NCI-H2029 treated with DMSO at 0.1 percent for 48 hours (cell line): ENCODE measurements around the gene MUS81.
A peak's percentile ranks its signal among the peaks of the same experiment; 100 is the strongest.
"Not testable (repeated sequence)": the region's sequence is repeated elsewhere in the genome, so short reads cannot be mapped to it uniquely, and the experiment has no call there.

Source experiments
- DNase-seq: peaks from one replicate; lab custom pipeline; 2025; lab: John Stamatoyannopoulos, UW

Gene MUS81

DNA sequence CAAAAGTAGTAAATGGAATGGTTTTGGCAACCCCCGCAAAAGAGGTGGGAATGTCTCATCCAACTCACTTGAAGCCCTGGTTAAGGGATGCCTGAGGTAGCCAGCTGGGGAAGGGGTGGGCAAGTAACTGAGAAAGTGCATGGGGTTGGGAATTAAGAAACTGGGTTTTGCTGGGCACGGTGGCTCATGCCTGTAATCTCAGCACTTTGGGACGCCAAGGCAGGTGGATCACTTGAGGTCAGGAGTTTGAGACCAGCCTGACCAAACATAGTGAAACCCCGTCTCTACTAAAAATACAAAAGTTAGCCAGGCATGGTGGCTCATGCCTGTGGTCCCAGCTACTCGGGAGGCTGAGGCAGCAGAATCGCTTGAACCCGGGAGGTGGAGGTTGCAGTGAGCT, 11.5 kb upstream of the MUS81 start:
- not testable (repeated sequence) for DNase-seq

DNA sequence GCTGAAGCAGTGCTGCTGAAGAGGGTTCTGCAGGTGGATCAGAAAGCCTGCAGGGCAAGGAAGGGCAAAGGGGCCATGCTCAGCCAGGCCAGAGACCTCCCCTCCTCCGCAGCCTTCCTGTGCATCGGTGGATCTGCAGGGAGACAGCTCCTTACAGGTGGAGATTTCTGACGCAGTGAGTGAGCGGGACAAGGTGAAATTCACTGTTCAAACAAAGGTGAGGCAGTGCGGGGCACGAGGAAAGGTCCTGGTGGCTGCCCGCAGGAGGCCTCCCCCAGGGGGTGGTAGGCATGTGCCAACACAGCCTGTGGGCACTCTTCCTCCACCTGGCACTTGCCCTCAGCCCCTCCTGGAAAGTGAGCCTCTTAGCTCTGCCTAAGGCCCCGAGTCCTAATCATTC, 10.9 kb upstream of the MUS81 start:
- no peak for DNase-seq

DNA sequence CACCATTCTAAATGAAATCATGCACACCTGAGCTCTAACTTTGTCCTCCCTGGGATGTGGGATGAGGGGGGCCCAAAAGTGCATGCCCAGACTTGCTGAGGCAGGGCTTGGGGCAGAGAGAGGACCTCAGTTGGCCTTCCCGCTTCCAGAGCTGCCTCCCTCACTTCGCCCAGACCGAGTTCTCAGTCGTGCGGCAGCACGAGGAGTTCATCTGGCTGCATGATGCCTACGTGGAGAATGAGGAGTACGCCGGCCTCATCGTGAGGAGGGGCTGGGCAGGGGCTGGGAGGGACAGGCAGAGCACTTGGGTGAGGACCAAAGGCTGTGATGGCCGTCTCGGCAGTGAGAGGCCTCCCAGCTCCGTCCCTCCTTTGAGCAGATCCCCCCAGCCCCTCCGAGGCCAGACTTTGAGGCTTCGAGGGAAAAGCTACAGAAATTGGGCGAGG, 10.4 kb upstream of the MUS81 start:
- no peak for DNase-seq

DNA sequence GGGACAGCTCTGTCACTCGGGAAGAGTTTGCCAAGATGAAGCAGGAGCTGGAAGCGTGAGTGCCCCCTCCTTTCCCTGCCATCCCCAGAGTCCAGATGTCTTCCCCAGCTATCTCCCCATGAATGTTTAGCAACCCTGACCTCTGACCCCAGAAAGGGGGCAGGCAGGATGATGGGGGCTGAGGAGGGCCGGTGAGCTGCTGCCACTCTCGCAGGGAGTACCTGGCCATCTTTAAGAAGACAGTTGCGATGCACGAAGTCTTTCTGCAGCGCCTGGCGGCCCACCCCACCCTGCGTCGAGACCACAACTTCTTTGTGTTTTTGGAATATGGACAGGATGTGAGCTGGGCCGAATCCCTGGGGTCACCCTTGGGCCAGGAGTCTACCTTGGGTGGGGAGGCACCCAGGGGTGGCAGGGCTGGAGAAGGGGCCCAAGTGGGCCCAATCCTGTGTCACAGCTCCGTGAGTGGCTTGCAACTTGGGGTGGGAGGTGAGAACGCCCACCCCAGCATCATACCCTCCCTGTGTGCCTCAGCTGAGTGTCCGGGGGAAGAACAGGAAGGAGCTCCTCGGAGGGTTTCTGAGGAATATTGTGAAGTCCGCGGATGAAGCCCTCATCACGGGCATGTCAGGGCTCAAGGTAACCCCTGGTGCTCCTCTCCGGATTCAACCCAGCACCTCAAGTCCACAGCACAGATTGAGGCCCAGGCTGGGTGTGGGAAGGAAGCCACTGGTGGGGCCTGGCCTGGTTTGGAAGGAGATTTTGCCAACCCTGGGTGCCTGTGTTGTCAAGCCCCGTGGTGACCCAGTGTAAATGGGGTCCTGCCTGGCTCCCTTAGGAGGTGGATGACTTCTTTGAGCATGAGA, 9.8 kb upstream of the MUS81 start:
- DNase-seq = no peak

DNA sequence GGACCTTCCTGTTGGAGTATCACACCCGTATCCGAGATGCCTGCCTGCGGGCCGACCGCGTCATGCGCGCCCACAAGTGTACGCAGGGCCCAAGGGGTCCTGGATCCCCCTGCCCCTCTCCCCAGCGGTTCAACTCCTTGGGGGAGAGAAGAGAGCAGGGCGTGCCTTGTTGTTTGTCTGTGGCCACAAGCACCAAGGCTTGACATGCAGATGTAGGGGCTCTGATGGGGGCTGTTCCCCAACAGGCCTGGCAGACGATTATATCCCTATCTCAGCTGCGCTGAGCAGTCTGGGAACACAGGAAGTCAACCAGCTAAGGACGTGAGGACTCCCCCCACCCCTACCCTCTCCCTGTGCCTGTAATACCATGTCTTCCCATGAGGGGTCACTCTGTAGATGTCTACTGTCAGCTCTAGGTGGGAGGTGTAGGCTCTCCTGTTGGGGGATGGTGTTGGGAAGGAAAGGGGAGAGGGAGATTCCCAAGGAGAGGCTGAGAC, 9.1 kb upstream of the MUS81 start:
- DNase-seq = no peak

DNA sequence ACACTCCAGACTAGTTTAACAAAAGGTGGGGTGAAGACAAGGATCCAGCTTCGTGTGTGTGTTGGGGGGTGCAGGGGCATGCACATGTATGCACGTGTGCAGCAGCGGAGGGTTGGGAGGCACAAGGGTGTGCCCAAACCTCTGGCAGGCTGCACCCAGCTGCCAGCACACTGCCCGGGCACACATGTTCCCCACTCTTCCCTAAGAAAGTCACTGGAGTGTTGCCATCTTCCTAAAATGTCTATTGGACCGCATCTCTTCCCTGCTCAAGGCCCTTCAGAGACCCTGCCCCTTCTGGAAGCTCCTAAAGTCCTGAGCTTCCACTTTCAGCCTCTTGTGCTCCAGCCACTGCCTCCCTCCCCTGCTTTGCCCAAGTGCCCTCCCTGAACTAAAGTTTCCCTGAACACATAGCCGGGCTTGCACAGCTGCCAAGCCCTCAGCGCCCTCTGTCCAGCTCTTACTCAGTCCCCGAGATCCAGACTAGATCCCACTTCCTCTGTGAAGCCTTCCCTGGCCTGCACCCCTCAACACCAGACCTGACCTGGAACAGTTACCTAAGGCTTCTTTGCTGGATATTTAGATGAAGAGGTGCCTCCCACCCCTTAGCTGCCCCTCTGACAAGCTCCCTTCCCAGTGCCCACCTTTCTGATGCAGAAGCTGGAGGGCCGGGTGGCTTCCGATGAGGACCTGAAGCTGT, 8.3 kb upstream of the MUS81 start:
- DNase-seq = no peak

DNA sequence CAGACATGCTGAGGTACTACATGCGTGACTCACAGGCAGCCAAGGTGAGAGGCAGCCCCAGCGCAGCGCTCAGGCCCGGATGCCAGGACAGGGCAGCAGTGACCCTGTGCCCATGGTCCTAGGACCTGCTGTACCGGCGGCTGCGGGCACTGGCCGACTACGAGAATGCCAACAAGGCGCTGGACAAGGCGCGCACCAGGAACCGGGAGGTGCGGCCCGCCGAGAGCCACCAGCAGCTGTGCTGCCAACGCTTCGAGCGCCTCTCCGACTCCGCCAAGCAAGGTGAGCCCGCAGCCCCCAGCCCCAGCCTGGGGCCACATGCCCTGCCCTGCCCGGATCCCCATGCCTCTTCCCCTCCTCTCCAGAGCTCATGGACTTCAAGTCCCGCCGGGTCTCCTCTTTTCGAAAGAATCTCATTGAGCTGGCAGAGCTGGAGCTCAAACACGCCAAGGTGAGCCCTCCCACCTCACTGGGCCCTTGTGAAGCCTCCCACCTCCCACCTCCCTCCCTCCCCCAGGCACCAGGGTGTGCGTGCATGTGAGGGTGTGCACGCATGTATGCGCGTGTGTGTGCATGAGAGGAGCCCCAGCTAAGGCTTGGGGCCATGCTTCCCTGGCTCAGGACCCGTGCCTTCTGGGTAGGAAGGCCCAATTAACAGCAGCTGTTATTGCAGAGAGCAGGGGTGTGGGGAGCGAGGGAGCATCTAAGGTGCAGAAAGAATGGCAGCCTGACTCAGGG, 7.6 kb upstream of the MUS81 start:
- DNase-seq = no peak

DNA sequence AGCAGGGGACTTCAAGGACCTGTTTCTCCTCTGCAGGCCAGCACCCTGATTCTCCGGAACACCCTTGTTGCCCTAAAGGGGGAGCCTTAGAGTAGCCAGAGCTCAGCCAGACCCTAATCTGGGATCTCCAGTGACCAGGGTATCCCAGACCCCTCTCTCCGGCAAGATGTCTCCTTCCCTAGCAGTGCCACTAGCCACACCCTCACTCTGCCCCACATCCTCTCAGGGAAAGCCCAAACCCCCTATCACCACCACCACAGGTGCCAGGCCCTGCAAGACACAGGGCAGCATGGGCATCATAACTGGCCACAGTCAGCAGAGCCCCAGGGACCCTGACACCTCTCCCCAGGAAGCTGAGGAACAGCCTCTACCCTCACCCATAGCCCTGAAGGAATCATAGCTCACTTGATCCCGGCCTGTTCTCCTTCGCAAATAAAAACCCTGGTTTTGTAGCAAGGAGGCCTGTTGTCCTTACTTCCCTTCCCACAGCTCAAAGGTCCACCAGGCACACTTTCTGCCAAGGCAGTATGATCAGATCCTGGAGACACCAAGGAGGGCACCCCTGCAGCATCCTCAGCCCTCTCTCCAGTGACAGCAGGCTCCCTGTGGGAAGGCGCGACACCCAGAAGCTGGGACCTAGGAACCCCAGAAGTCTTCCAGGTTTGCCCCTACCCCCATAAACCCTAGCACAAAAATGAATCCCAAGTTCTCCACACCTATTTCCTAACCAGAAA, 6.8 kb upstream of the MUS81 start:
- DNase-seq = no peak

DNA sequence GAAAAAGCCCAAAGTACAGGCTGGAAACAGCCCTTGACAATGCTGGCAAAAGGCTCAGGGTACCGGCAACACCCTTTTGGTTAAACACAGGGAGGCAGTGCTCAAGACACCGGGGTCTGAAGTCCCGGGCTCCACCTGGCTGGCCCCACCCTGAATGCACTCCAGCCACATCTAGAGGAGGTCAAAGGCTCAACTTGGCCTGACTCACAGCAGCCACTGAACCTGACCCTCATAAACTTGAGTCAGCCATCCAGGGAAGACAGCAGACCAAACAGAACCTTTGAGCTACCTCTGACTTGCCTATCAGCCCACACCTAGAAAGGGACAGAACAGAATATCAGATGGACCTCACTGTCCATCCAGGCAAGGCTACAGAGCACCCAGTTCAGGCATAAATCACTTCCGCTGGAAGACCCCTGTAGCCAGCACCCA, 6.1 kb upstream of the MUS81 start:
- DNase-seq = no peak

DNA sequence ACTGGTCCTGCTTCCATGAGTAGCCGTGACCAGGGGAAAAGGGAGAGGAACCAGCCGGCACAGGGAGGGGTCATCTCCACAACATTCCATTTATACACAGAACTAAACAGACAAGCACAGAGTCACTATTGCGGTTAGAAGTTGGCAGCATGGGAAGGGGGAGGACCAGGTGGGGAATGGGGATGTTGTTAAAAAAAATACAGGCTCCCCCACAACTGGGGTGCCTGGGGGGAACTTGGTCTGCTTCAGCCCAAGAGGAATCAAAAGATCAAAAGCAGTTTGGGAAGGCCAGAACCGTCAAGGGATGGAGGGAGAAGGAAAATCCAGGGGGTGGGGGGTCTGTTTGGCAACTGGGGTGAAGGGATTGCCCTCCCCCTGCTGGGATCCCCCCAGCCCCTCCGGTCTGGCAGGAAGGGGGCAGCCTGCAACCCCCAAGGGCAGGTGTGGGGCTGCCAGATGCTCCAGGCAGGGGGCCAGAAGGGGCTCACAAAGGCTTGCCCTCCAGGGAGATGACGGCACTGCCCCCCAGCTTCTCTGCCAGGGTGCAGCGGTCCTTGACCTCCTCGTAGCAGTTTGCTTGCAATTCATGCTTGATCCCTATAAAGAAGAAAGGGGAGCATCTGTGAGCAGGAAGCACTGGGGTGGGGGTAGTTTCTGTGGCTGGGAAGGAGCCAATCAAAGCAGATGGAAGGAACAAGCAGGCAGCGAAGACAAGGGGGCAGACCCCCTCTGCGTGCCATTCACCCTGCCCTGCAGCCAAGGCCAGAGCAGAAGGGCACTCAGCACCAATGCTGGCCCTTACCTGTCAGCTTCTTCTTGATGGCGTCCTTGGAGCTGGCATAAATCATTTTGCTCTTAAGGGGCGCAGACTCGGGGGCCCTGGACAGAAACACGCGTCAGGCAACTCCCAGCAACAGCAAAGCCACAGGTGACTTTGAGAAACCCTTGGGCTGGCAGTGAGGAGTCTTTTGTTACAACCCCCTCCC, 5.1 kb upstream of the MUS81 start:
- DNase-seq = no peak

DNA sequence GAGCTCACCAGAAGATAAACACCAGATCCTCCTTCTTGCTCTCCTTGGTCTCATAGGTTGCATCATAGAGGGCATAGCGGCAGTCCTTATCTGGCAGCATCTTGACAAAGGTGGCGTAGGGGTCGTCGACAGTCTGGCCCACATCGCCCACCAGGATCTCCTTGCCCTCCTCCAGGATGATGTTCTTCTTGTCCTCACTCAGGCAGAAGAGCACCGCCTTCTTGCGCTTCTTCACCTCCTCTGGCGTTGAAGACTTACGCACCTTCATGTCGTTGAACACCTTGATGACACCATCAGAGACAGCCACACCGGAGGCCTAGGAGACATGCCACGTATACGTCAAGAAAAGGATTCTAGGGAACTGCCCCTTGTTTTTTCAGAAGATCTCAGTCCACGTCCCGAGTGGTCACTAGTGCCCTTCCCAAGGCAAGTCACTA, 4.3 kb upstream of the MUS81 start:
- DNase-seq = no peak

DNA sequence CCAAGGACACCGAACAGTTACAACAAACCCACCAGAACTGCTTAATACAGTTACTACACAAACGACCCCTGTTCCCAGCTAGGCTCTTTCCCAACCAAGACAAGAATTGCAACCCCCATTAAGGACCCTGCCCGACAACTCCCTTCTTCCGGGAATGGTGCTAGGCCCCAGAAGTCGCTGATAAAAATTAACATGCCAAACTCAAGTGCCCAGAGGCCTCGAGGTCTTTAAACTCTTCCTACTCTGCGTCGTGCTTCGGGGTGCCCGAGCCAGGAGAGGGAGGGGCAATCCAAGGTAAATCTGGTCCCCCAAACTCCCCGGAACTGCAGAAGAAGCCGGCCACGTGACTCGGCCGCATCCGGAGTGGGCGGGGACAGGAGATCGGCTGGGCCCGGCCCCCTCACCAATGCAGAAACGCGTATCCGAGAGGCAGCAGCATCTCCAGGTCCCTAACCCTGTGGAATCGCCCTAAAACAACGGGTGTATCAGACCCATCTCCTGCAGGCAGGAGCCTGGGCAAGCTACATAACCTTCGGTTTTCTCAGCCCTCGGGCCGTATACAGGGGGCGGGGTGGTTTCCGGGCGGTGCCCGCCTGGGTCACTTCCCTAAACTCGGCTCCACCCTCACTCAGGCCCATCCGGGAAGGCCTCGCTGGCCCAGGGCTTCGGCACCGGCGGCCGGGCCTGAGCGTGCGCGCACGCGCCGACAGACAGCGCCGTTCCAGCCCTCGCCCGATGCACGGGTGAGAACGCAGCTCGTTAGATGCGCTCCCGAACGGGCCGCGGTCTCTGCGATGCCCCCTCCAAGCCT, 3.3 kb upstream of the MUS81 start:
- DNase-seq = no peak

DNA sequence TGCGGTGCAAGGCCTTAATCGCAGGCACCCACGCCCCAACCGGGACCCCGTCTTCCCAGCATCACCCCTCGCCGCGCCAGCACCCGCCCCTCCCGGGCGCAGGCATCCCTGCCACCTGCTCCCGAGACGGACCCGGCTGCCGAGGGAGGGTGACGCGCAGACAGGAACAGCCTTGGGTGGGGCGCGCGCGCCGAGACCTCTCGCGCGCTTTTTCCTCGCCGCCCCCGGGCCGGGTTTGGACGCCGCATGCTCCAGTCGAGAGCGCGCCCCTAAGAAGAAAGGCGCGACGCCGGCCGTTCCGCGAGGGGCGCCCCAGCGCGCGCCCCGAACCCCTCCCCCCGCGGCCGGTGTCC, 2.8 kb upstream of the MUS81 start:
- DNase-seq = no peak

DNA sequence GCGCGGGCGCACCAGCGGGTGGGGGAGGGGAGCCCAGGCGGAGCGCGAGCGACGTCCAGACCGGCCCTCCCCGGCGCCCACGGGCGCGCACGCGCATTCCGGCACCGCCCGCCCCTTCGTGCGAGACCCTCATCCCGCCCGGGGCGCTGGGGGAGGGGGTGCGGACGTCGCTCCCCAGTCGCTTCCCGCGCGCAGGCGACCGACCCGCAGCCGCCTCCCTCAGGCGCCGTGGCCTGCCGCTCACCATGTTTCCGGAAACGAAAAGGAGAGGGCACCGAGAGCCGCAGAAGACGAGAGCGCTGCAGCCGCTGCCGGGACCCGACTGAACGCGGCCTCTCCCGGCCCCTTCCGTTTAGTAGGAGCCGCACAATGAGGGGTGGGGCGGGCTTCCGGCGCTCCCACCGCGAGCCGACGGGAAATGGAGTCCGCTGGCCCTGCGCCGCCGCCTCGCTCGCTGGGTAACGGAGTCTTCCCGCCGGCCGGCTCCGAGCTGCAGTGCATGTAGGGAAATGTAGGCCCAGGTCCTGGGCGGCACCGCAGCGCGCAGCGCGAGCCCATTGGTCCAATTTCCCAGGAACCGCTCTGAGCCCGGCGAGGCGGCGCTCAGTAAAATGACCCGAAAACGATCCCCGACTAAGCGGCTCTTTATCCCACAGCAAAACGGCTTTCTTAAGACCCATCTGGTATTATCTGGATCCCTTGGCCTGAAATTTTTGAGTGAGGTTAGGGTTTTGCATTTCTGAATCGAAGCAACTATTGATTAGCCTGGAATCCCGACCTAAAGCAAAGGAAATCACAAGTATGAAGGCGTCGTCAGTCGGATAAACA, 2.2 kb upstream of the MUS81 start, which contains the start of gene CFL1:
TSS of gene CFL1 (minus strand) at position 328 of the 828 bp plus-strand sequence. CDS start at position 247, 81 bp downstream.
- peak; percentile 95 for DNase-seq

DNA sequence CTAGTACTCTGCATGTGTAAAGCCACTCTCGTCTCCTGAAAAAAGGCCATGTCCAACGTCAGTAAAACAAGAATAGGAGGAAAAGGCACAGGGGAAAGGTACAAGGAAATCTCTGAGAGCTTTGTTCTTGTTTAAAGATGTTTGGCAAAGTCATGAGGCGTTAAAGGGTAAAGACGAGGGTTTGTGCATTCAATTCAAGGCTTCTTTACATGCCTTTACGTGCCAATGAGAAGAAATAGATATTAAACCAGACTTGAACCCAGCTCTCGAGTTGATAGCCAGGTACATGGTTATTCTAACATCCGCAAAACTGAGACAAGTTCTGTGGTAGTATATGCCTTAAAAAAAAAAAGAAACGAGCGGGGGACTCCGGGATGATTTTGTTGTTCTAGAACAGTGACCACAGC, 1.5 kb upstream of the MUS81 start:
- no peak for DNase-seq

DNA sequence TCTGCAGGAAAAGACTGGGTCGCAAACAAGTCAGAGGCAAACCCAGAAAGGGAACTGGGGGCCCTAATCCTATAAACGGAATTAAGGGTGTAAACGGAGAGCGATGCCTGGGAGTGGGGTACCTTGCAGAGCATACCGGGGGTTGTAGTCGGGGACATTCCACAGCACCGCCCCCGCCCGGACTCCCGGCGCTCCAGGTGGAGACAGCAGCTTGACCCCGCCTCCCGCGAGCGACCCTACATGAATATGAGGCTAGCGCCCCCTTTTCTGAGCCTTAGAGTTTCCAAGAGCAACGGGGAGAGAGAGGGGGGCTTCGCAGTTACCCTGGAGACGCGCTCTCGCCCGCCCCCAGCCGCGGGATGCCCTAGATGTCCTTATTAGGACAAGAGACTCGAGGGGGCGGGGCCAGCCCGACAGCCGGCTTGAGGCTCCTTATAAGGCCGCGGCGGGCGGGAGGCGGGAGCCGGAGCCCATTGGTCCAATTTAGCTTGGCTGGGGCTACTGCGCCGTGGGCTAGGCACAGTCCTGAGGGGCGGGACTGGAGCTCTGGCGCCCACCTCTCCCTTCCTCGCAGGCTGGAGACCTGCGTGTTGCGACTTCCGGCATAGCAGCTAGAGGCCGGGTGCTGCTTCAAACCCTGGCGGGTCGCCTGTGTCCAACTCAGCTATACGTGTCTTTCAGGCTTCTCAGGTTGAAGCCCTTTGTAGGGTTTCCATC, 980 bp upstream of the MUS81 start:
- DNase-seq = peak; percentile 89

DNA sequence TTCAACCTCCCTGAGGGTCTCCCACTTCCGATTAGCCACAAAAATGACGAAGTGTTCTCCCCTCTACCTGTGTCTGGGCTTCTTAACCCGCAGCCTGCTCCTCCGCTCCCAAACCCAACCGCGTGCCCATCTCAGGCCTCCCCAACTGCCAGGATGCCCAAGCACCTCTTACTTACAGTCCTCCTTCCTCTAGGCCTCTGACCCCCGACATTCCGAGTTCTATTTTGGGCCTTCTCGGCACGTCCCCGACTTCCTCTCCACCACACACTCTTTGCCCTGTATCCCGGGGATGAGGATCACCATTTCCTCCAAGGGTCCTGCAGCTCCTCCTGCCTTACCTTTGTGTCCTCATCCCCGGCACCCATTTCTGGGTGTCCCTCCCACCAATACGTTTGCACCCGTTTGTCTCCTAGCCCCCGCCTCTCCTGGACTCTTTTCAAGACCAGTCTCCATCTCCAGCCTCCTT, 388 bp upstream of the MUS81 start:
- DNase-seq = no peak

DNA sequence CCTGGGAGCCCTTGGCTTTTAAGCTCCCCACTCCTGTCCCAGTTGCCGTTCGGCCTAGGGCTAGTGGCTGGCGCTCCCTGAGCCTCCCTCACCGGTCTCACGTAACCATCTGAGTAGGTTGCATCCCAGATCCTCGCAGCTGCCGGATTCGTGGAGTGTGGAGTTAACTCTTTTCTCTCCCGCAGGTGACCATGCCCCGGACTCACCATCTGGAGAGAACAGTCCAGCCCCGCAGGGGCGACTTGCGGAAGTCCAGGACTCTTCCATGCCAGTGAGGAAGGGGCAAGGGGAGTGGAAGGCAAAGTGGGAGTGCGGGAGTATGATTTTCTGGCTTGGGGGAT, 902 bp downstream of the MUS81 start:
- no peak for DNase-seq
